Endothelial cell of umbilical vein (primary cell): ENCODE data around the gene FA2H. TPM values are rescaled to one million over a fixed set of nuclear protein-coding genes. Genes with fewer than 3 reads are reported as not detected.

Experiments used
- BruUV-seq: library from RNA; stranded (reverse); fragments of 400-500 nt; replicated peaks from 2 replicates; lab custom pipeline; 2021; lab: Mats Ljungman, UMichigan
- CTCF ChIA-PET: fragments of 300-600, 350-600 bp; sonication (Branson Sonifier 250); formaldehyde crosslinking; loops from one replicate; lab custom pipeline; 2021; ENCODE audit warnings: antibody characterized with exemption, inconsistent platforms; lab: Charles Lee
- POLR2A ChIA-PET: fragments of 300-600, 350-600 bp; sonication (Branson Sonifier 250); formaldehyde crosslinking; loops from one replicate; lab custom pipeline; 2021; ENCODE audit warnings: antibody characterized with exemption, inconsistent platforms; lab: Charles Lee
- DNase-seq: peaks from one replicate; pipeline ENCODE4 v3.0.0-alpha.2; 2011; ENCODE audit warnings: low read depth, low spot score
- FAIRE-seq: peaks from 2 replicates; lab custom pipeline; 2011; peaks lifted over from hg19 to GRCh38; lab: Jason Lieb, UNC
- H2AFZ ChIP-seq: 2 replicates; pipeline ENCODE4 v1.6.0; 2012; ENCODE audit warnings: low read depth, low read length, control low read depth, inconsistent platforms
- H3K27ac ChIP-seq: 2 replicates; pipeline ENCODE4 v1.5.1; 2011; ENCODE audit warnings: low read depth, mild to moderate bottlenecking, control low read depth, low read length, moderate library complexity; ENCODE audit not compliant: insufficient read depth
- H3K27me3 ChIP-seq, 2 experiments: 2 replicates each; pipeline versions ENCODE4 v1.6.0 to v1.6.1; 2011; ENCODE audit warnings: low read length in 2 of 2, mixed read lengths in 1 of 2; ENCODE audit not compliant: control insufficient read depth in 2 of 2, insufficient read depth in 2 of 2
- H3K36me3 ChIP-seq, 2 experiments: 2 replicates in 1 of 2; 3 replicates in 1 of 2; pipeline ENCODE4 v1.5.1; 2011; ENCODE audit warnings: low read length in 2 of 2, mild to moderate bottlenecking in 1 of 2, moderate library complexity in 1 of 2; ENCODE audit not compliant: control insufficient read depth in 2 of 2, insufficient read depth in 2 of 2; ENCODE audit errors: extremely low read depth in 1 of 2
- H3K4me1 ChIP-seq: 3 replicates; pipeline ENCODE4 v1.5.1; 2011; ENCODE audit warnings: mild to moderate bottlenecking, low read length; ENCODE audit not compliant: control insufficient read depth, insufficient read depth; ENCODE audit errors: extremely low read depth
- H3K4me2 ChIP-seq: 2 replicates; pipeline ENCODE4 v1.6.1; 2011; ENCODE audit warnings: low read length, control low read depth, mixed read lengths; ENCODE audit not compliant: insufficient read depth
- H3K4me3 ChIP-seq, 3 experiments: fragments of 200-600 bp in 1 of 3; sonication (generic), shearing (Covaris generic) in 1 of 3; replicated peaks in 1 of 3; 2 replicates each; pipeline ENCODE4 v1.5.1; 2011 to 2016; ENCODE audit warnings: control low read depth in 3 of 3, low read length in 3 of 3, mild to moderate bottlenecking in 2 of 3, inconsistent platforms in 1 of 3, low read depth in 1 of 3, moderate library complexity in 1 of 3; ENCODE audit not compliant: insufficient read depth in 1 of 3
- H3K79me2 ChIP-seq: 2 replicates; pipeline ENCODE4 v1.6.0; 2012; ENCODE audit warnings: low read length, inconsistent platforms; ENCODE audit not compliant: control insufficient read depth, insufficient read depth
- H3K9ac ChIP-seq: replicated peaks from 2 replicates; pipeline ENCODE3; 2011; ENCODE audit warnings: low read length, control low read depth; ENCODE audit not compliant: insufficient read depth; ENCODE audit errors: extremely low read depth
- H3K9me1 ChIP-seq: replicated peaks from 3 replicates; pipeline ENCODE4 v1.6.0; 2011; ENCODE audit warnings: mild to moderate bottlenecking, low read length; ENCODE audit not compliant: control insufficient read depth, insufficient read depth; ENCODE audit errors: extremely low read depth
- H3K9me3 ChIP-seq: replicated peaks from 2 replicates; pipeline ENCODE4 v1.5.1; 2012; ENCODE audit warnings: low read length, inconsistent platforms; ENCODE audit not compliant: control insufficient read depth, insufficient read depth
- H4K20me1 ChIP-seq: replicated peaks from 2 replicates; pipeline ENCODE3; 2011; ENCODE audit warnings: mild to moderate bottlenecking, low read length; ENCODE audit not compliant: control insufficient read depth, insufficient read depth; ENCODE audit errors: extremely low read depth
- FOS ChIP-seq: IDR thresholded peaks from 2 replicates; pipeline ENCODE4 v1.6.1; 2011; ENCODE audit warnings: mild to moderate bottlenecking, low read length, moderate library complexity, borderline replicate concordance; ENCODE audit not compliant: insufficient read depth
- MYC ChIP-seq: IDR thresholded peaks from one replicate; pipeline ENCODE4 v1.6.1; 2011; ENCODE audit warnings: mild to moderate bottlenecking, low read depth, low read length
- POLR2A ChIP-seq: IDR thresholded peaks from 2 replicates; pipeline ENCODE4 v1.6.1; 2012; ENCODE audit warnings: low read depth, mild to moderate bottlenecking, control low read depth, low read length
- POLR2AphosphoS5 ChIP-seq: IDR thresholded peaks from 2 replicates; pipeline ENCODE4 v1.6.1; 2012; ENCODE audit warnings: low read depth, mild to moderate bottlenecking, control low read depth, low read length, moderate library complexity; ENCODE audit not compliant: insufficient read depth
- dilution Hi-C: fragments of 300-500 bp; cut with MboI; formaldehyde crosslinking; loops from one replicate; pipeline ENCODE4 v1.15.0; 2019; ENCODE audit warnings: low sequenced_read_pairs; ENCODE audit not compliant: extremely low pct_ligation_motif_present
- intact Hi-C: fragments of 100-400 bp; cut with micrococcal nuclease; formaldehyde crosslinking; loops from one replicate; pipeline ENCODE4 v1.10.0; 2022
- polyA plus RNA-seq, 4 experiments: library from polyadenylated mRNA; depleted of rRNA in 3 of 4; stranded (reverse) in 3 of 4; unstranded in 1 of 4; fragments of >200 nt; gene quantifications; 2 replicates each; pipeline versions ENCODE4 v1.2.1 to v1.2.3, GENCODE V29; 2011 to 2012; ENCODE audit warnings: missing spikeins in 1 of 4
- total RNA-seq: library from RNA; stranded (reverse); gene quantifications from 2 replicates; pipeline ENCODE4 v1.2.3, GENCODE V29; 2021
- TF ChIP-seq, protein P1 (sequence below), 2 donors: IDR thresholded peaks; 1 replicate in 1 of 2; 2 replicates in 1 of 2; pipeline ENCODE4 v1.5.1; 2011; ENCODE audit warnings: low read length in 2 of 2, mild to moderate bottlenecking in 2 of 2, moderate library complexity in 2 of 2, control low read depth in 1 of 2, inconsistent platforms in 1 of 2, low read depth in 1 of 2; ENCODE audit not compliant: insufficient read depth in 1 of 2; ENCODE audit errors: extremely low read depth in 1 of 2
- TF ChIP-seq, protein P2 (sequence below): IDR thresholded peaks from 2 replicates; pipeline ENCODE4 v1.6.1; 2011; ENCODE audit not compliant: insufficient read depth, insufficient read length

Gene FA2H
- total and polyA plus RNA-seq, 2 donors (not counting 3 experiments of a cell fraction or from before 2014, with no cell fraction given): not detected

DNA sequence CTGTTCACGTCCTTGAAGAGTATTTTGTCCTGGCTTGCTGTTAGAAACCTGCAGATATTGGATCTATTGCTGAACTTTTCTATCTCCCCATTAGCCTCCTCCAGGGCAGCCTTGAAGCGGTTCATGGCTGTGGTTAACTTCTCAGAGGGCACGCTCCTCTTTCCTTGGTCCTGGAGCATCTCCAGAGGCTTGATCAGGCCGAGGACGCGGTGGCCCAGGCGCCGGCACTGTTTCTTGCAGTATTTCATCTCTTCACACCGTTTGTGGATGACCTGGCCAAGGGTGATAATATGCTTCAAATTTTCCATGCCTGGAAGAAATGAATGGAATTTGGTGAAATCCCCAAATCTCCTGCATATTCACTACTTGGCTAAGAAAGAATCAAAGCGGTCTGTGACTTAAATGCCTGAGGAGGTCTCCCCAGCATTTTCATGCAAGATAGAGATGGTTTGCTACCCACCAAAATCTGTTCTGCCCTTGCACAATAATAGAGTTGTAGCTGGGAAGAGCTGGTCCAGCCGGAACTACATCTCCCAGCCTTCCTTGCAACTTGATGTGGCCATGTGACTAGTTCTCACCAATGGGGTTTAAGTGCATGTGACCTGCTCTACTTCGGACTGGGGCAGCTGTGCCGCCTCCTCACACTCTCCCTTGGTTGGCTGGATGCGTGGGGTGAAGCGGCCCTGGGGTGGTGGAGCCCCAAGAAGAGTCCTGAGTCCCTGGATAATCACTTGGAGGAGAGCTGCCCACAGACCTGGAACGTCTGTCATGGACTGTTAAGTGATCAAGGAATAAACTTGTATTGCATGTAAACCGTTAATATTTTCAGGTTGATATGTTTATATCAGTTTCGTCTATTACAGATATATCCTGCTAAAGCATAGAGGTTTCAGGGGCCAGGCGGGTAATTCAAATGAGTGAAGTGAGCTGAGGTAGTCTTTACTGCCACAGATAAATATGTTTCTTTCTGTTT is 78.9 kb downstream of the FA2H start:
- Histone ChIP-seq H3K79me2 (peaks cover 37% of the 10 kb centered on the region), H3K36me3 (peaks cover 3 to 10% of the 10 kb centered on the region in 2 experiments), H3K9me1 (no peaks in the 10 kb centered on the region), H4K20me1 (no peaks in the 10 kb centered on the region), H3K27ac (no peak overlapping the region), H3K9ac (no peak overlapping the region), H3K27me3 (no peaks in the 10 kb centered on the region), H3K9me3 (no peaks in the 10 kb centered on the region), H2AFZ (peak overlapping the region; percentile 58), H3K4me1 (peaks cover 13% of the 10 kb centered on the region), H3K4me3 (peak overlapping the region; percentile 18 to 60 (median 35)), H3K4me2 (peak overlapping the region; percentile 75)
- DNase-seq (peak; percentile 92), FAIRE-seq (peak; percentile 96)
- intact Hi-C loops (no loop called here), dilution Hi-C loops (no loop called here)
- TF ChIP-seq, protein P1, sequence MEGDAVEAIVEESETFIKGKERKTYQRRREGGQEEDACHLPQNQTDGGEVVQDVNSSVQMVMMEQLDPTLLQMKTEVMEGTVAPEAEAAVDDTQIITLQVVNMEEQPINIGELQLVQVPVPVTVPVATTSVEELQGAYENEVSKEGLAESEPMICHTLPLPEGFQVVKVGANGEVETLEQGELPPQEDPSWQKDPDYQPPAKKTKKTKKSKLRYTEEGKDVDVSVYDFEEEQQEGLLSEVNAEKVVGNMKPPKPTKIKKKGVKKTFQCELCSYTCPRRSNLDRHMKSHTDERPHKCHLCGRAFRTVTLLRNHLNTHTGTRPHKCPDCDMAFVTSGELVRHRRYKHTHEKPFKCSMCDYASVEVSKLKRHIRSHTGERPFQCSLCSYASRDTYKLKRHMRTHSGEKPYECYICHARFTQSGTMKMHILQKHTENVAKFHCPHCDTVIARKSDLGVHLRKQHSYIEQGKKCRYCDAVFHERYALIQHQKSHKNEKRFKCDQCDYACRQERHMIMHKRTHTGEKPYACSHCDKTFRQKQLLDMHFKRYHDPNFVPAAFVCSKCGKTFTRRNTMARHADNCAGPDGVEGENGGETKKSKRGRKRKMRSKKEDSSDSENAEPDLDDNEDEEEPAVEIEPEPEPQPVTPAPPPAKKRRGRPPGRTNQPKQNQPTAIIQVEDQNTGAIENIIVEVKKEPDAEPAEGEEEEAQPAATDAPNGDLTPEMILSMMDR (IDR thresholded peaks at IDR 0.05; ENCODE audit: extremely low read depth in 1 of 2, insufficient read depth in 1 of 2, low read depth in 1 of 2, low read length in 2 of 2): no peak
- TF ChIP-seq POLR2AphosphoS5 (peak; percentile 38), POLR2A (peak; percentile 69), FOS (no peak), MYC (no peak)
- TF ChIP-seq, protein P2, sequence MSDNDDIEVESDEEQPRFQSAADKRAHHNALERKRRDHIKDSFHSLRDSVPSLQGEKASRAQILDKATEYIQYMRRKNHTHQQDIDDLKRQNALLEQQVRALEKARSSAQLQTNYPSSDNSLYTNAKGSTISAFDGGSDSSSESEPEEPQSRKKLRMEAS: peak; percentile 99
- CTCF ChIA-PET: interaction anchor here (1.0 kb wide), 1 partner anchor 8 kb away, joined by 3 read pairs; no protein-coding TSS in a partner anchor
- no TSS peak for BruUV-seq
- POLR2A ChIA-PET: interaction anchor here (0.6 to 0.7 kb wide), 2 partner anchors 11 to 29 kb away, joined by 3 to 6 read pairs; no protein-coding TSS in a partner anchor
